GM19023 (cell line): ENCODE results near the gene SDE2.
"Not testable (repeated sequence)": the region's sequence is repeated elsewhere in the genome, so short reads cannot be mapped to it uniquely, and the experiment has no call there.

Experiments used
- ATAC-seq: cut with Tn5 transposase; IDR thresholded peaks from one replicate; pipeline ENCODE4 v1.9.1; 2021; ENCODE audit warnings: mild to moderate bottlenecking, moderate library complexity; ENCODE audit not compliant: unreplicated experiment

SDE2 gene

GRCh38 chr1:225945564-225945963, 53.6 kb downstream of the SDE2 start:
- no peak for ATAC-seq

GRCh38 chr1:225944951-225945350, 54.2 kb downstream of the SDE2 start:
- peak; percentile 52 for ATAC-seq

DNA sequence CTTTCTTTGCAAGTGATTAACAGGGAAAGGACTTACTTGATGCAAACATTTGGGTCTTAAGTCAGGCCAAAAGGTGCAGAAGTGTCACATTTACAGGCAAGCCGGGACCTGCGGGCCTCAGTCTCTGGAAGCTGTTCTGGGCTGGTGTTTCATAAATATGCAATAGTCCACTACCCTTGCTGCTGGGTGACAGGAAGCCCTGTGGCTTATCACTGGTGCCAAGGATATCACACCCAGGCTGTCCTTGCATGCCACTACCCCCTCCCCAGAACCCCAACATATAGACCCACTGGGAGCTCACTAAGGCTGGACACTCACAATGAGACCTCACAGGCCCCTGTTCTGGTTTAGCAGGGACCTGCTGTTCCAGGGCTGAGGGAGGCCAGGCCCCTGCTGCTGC, 54.8 kb downstream of the SDE2 start:
- ATAC-seq: no peak

DNA sequence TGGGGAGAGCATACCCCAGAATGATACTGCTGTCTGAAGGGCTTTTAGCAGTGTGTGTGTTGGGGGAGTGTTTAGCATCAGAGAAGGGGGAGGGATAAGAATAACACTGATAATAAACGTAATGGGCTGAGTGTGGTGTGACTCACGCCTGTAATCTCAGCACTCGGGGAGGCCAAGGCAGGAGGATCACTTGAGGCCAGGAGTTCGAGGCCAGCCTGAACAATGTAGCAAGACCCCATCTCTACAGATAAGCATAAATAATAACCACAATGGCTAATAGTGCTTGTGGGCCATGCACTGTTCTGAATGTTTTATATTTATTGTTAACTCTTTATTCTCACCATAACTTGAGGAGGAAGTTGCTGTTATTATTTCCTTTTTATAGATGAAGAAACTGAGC, 55.6 kb downstream of the SDE2 start:
- no peak for ATAC-seq

DNA sequence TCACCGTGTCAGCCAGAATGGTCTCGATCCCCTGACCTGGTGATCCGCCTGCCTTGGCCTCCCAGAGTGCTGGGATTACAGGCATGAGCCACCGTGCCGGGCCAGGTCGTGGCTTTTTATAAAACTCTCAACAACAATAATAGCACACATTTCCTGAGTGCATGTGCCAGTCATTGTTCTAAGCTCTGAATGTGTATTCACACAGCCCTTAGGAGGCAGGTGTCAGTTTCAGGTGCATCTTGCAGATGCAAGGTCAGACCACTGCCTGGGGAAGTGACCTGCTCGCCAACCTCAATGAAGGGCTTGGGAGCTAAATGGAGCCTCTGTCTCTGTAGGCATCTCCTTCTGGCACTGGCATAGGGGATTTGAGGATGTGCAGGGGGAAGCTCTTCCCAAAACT, 56.6 kb downstream of the SDE2 start:
- ATAC-seq: peak; percentile 76

- ATAC-seq: no peak
Measured at GRCh38 chr1:225941942-225942222, 57.3 kb downstream of the SDE2 start.

DNA sequence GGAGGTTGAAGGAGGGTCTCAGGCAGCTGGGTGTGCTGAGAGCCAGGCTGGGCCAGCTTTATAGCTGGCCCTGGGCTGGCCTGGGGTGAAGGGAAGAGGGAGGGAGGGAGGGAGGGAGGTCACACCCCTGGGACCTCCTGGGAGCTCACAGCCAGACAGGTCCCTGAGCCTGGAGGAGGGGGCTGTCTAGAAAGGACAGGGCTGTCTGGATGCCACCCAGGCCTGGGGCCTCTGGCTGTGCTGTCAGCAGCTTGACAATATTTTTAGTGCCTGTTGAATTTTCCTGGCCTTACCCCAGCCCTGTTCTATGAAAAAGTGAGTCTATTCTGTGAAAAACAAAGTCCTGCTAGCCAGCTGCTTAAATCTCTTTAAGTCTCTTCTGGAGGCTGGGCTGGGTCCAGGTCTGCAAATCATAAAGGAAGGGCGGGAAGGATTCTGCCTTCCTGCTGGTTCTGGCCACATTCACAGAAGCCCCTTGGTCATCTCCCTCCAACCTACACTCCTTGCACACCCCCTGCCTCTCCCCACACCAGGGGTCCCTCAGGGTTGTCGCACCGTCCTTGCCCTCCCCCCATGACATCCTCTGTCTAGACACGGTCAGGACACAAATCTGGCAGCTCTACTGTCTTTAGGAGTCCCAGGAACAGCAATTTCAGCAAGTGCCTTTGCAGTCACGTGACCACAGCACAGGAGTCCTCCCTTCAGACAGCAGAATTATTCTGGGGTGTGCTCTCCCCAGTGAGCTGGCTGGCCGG, 57.8 kb downstream of the SDE2 start, which contains the start of gene LEFTY2:
Gene LEFTY2 (minus strand): TSS at position 34 of the 755 bp plus-strand sequence. CDS start 80 bp downstream, outside the sequence.
- no peak for ATAC-seq

- ATAC-seq: no peak
Measured at GRCh38 chr1:225940385-225941151, 58.6 kb downstream of the SDE2 start.

- ATAC-seq: not testable (repeated sequence)
Measured at GRCh38 chr1:225939939-225940310, 59.2 kb downstream of the SDE2 start.

DNA sequence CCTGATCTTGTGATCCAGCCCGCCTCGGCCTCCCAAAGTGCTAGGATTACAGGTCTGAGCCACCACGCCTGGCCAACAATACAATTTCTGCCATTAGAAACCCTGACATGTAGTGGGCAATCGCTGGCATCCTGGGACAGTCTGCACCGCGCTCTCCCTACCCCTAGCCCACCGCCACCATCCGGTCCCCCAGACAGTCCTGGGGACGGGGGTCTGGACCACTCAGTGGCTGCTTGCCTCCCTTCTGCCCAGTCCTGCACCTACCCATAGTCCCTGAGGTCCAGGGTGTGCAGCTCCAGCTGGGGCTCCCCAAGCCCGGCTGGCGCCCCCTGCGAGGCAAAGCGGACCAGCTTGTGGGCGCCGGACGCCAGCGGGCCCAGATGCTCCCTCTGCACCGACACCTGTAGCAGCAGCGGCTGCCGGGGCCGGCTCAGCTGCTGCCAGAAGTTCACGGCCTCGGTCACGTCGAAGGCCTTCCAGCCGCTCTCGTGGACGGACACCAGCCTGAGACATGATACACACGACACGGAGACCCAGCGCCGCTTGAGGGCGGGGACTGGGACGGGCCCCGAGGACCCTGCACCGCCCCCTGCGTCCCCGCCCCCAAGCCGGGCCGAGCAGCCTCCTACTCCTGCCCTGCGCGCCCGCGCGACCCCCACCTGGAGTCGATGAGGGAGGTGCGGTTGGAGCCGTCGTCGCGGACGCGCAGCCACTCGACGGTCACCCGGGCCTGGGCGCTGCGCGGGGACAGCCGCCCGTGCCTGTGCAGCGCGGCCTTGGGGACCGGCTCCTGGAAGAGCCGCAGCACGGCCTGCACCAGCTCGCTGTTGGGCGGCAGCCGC, 59.8 kb downstream of the SDE2 start:
- not testable (repeated sequence) for ATAC-seq

DNA sequence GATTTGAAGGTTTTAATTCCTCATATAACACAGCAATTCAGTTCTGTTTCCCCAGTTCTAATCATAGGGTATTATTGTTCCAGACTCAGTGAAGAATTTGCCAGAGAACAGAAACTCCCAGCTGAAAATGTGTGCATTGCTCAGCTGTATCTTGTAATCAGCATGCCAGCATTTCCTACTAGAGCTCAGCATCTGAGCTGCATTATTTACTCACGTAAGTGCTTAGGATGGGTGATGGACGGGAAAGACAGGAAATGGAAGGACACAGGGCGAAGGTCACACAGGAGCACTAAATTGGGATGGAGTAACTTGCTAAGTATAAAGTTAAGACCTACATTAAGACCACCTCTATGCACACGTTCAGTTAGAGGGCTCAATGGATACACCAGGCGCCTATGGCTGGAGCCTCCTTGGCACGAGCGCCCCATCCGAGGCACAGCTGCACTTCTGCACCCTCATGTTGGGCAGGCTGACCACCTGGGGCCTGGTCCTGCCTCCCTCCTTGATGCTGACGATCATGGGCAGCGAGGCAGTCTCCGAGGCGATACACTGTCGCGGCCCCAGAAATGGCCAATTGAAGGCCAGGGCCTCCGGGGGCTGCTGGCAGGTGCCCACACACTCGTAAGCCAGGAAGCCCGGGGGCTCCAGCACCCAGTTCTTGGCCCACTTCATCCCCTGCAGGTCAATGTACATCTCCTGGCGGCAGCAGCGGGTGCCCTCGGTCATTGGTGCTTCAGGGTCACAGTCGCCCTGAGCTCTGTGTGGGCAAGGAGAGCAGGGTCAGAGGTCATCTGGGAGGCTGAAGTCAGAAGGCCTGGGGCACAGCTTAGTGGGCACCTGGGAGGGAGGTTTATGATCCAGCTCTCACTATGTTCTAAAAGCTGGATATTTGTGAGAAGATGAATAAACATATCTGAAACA, 61.8 kb downstream of the SDE2 start:
- no peak for ATAC-seq

GRCh38 chr1:225936523-225936922, 62.6 kb downstream of the SDE2 start:
- ATAC-seq: no peak

DNA sequence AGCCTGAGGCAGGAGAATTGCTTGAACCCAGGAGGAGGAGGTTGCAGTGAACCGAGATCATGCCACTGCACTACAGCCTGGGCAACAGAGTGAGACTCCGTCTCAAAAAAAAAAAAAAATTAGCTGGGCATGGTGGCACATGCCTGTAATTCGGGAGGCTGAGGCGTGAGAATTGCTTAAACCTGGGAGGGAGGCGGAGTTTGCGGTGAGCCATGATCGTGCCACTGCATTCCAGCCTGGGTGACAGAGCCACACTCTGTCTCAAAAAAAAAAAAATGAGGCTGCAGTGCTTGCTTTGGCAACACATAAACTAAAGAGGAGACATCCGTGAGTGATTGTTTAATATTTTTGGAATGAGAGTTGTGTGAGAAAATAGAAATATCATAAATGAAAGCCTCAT, 63.1 kb downstream of the SDE2 start:
- ATAC-seq: not testable (repeated sequence)

- ATAC-seq: no peak
Measured at GRCh38 chr1:225934711-225935110, 64.4 kb downstream of the SDE2 start.

DNA sequence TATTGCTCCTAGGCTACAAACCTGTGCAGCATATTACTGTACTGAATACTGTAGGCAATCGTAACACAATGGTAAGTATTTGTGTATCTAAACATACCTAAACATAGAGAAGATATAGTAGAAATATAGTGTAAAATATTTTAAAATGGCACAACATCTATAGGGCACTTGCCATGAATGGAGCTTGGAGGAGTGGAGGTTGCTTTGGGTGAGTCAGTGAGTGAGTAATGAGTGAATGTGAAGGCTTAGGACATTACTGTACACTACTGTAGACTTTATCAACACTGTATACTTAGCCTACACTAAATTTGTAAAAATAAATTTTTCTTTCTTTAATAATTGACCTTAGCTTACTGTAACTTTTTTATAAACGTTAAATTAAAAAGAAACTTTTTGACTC, 66.1 kb downstream of the SDE2 start:
- ATAC-seq: no peak
